CD4-positive, alpha-beta T cell treated with Interleukin-4 for 4 hours (primary cell): ENCODE measurements around the gene ITPRID1.

ENCODE experiments used
- DNase-seq: peaks from one replicate; pipeline ENCODE4 v3.0.0-alpha.2; 2020

The ITPRID1 gene

GRCh38 chr7:31642681-31643115 is 128.8 kb downstream of the ITPRID1 start:
- no peak for DNase-seq

GRCh38 chr7:31646942-31647341 is 133.1 kb downstream of the ITPRID1 start:
- DNase-seq, result no peak

GRCh38 chr7:31647511-31647910 is 133.6 kb downstream of the ITPRID1 start:
- DNase-seq, result no peak

GRCh38 chr7:31648288-31648687 is 134.4 kb downstream of the ITPRID1 start:
- no peak for DNase-seq

GRCh38 chr7:31648880-31649279 is 135.0 kb downstream of the ITPRID1 start:
- no peak for DNase-seq

- DNase-seq, result no peak
These were observed 137.6 kb downstream of the ITPRID1 start for GRCh38 chr7:31651234-31652062.

GRCh38 chr7:31652063-31652326 is 138.1 kb downstream of the ITPRID1 start:
- no peak for DNase-seq

DNA sequence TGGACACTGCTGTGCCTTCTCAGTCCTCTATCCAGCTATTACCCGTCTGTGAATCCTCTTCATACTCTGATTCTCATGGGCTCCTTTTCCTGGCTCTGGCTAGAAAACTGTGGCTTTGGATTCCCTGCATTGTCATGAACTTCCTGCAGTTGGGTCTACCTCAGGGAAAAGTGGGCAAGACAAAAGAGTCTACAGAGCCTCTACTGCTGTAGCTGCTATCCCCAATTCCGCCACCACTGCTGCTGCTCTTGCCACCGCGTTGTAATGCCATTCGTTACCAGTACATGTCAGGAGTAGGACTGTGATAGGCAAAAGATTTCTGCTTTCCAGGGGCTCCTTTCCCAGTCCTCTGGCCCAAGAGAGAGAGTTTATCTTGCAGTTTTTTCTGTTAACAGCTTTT is 149.2 kb downstream of the ITPRID1 start:
- DNase-seq, result no peak

- DNase-seq, result no peak
These were observed 151.0 kb downstream of the ITPRID1 start for GRCh38 chr7:31664890-31665289.

GRCh38 chr7:31665546-31665945 is 151.7 kb downstream of the ITPRID1 start:
- no peak for DNase-seq

DNA sequence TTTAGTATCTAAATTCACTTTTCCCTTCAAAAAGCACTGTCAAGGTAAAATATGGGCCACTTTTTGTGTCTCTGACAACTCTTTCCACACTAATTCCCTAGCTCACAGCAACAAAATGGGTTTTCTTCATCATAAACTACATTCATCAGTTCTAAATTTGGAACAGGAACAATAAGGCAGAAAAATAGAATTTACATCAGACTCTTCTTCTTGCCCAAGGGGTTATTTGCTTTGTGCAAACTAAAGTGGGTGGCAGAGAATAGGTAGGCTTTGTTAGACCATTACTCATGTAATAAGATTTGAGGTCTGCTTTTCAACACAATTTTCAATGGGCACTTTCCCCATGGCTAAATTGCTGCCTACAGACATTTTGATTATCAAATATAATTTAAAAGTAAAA is 155.6 kb downstream of the ITPRID1 start:
- no peak for DNase-seq

DNA sequence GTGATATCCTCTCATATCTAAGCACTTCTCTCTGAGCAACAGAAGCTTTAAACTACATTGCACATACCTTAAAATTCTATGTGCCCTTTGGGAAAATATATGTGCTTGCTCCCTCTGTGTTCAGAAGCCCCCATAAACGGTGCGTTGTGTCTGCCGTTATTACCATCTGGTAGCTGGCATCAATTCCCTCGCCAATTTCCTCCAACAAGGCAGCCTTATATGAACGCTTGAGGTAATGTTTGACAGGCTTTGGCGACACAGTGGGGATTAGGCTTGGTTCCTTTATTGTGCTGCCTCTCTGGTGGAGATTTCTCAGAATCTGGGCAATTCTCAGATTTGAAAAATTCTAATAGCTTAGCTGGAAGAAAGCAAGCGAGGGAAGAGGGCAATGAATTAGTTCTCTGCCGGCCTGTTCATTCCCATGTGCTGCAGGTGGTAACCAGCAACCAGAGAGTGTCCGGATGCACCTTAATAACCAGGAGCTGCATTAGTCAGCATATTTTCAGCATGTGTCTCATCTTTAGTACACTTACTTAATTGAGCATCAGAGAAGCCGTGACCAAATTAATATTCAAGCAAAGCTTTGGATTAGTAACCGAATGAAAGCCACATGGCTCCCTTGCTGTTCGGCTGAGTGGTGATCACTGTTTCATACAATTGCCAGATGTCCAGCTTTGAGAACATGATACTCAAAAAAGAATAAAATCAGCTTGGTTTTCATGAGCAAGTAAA is 165.8 kb downstream of the ITPRID1 start:
- no peak for DNase-seq

DNA sequence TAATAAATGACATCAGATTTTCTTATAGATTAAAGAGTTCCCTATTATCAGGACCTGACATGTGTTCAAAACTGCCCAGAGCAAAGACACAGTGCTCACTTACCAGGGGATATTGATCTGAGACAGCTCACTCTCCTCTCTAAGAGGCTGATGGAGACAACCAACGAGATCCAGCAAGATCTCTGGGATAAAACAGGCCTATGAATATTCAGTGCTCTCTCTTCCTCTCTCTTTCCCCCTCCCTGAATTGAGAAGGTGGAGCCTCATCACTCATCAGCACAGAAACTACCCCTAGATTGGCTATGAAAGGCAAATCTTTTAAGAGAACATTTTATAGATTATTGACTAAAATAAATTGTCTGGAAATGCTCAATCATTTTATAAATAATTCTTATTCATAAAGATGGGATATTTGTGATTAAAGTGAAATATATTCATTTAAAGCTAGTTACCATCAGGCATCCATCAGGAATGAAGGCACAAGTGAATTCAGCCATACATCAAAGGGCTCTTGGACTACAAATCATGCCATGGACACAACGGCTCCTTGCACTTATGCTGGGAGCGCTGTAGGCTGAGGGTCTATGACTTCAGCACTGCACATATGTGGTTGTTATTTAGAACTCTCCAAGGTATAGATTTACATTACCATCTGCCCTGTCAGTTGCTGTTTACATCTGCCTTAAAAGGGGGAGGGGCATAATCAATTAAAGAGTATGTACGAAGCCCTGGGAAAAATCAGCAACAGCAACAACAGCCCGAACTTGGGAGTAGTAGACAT is 169.7 kb downstream of the ITPRID1 start:
- DNase-seq, result no peak

DNA sequence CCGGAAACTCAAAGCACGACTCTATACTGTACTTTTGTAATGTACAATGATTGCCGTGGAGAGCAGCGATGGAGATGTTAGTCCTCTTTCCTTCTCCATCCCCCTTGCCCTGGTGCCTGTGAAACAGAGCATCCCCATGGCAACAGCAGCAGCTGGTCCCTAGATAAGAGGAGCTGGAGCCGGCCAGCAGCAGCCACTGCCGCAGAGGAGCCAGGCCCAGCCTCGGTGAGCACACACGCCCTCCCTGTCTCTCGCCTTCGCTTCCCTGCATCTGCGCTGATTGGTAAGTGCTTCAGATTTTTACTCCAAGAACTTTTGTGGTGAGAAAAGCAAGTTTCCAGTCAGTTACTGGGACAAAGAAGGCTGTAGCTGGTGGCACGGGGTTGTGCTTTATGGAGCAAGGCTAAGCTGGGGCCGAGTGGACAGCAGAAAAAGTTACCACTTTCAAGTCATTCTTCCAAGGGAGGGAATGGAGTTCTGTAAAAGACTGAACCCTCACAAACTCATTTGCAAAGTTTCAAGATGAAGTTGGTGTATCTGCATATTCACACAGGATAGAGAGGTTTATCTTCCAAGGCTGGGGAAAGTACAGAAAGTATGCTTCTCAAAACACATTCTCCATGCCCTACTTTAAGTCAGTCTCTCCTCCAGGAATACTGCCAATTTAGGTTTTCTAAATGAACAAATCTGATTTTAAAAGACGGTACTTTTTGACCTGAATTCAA is 173.3 kb downstream of the ITPRID1 start, which contains the start of gene PPP1R17:
PPP1R17 (plus strand) TSS at position 192 of the 725 bp plus-strand sequence. CDS start 5,227 bp downstream, outside the sequence.
- DNase-seq, result no peak

- peak; percentile 14 for DNase-seq
These were observed 174.5 kb downstream of the ITPRID1 start for GRCh38 chr7:31688372-31688771.

- DNase-seq, result no peak
These were observed 175.1 kb downstream of the ITPRID1 start for GRCh38 chr7:31688996-31689395.

DNA sequence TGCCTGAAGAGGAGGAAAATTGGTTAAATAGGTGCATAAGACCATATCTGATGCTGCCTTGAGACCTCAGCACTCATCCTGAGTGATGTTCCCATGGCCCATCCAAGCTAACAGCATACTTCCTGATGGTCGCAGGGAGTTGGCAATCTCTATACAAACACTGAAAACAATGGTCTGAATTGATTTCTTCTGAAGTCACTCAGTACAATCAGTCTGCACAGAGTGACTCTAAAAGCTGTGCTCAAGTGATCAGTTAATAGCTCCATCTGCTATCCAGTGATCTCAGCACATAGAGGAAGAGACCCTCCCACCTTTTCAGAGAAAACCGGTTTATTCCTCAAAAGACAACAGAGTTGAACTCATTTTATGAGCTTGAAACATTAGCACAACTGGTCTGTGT is 177.0 kb downstream of the ITPRID1 start:
- no peak for DNase-seq

- DNase-seq, result no peak
These were observed 178.6 kb downstream of the ITPRID1 start for GRCh38 chr7:31692451-31692850.

GRCh38 chr7:31692871-31693270 is 179.0 kb downstream of the ITPRID1 start:
- DNase-seq, result no peak

GRCh38 chr7:31695859-31696614 is 182.1 kb downstream of the ITPRID1 start:
- no peak for DNase-seq

DNA sequence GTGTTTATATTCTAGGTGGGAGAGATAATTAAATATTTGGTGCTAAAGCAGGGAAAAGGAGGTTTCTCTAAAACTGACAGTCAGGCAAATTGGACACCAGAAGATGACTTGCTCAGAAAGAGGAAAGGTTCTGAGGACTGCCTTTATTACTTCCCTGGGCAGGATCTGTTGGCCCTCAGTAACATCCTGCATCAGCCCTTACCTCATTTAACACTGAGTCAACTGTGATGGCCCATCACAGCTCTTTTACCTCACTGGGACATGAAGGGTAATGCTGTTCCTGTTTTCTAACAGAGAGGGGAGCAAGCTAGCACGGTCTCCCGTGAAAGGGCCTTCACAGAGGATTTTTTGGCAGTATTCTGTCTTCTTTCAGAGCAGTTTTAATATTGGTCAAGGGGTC is 185.2 kb downstream of the ITPRID1 start:
- no peak for DNase-seq

DNA sequence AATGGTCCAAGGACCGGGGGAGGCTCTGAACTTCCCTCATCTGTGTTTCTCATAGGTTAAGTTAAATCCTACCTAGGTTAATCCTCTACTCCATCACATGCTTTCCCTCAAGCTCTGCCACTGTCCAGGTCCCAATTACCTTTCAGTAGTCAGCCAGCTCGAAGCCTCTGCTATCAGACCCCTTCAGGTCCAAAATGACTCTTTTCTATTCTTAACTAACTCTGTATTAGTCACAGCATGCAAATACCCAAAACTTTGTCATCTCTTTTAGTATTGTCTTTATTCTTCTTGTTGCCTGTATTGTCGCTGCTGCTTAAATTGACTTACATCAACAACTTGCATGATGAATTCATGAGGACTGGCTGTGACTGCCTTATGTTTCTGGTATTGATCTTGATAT is 188.5 kb downstream of the ITPRID1 start:
- DNase-seq, result no peak
